K562 (cell line): ENCODE results near the gene OR4F3.
"Not testable (repeated sequence)": the region's sequence is repeated elsewhere in the genome, so short reads cannot be mapped to it uniquely, and the experiment has no call there.

Source experiments
- ARHGAP35 ChIP-seq: fragments of 450-650 bp; IDR thresholded peaks from 2 replicates; pipeline ENCODE4 v1.6.1; 2018; ENCODE audit not compliant: partially characterized antibody
- EZH2 ChIP-seq: IDR thresholded peaks from 2 replicates; pipeline ENCODE4 v1.6.1; 2012; ENCODE audit warnings: low read depth, mild to moderate bottlenecking, inconsistent platforms, low read length, borderline replicate concordance
- GTF2A2 ChIP-seq: IDR thresholded peaks from 2 replicates; pipeline ENCODE4 v1.6.1; 2016; ENCODE audit warnings: mild to moderate bottlenecking, missing genetic modification characterization, missing compliant biosample characterization
- MAFK ChIP-seq: IDR thresholded peaks from 2 replicates; pipeline ENCODE4 v1.6.1; 2011; ENCODE audit warnings: low read length, improper control_type of control experiment
- PHB2 ChIP-seq: fragments of 450-650 bp; IDR thresholded peaks from 2 replicates; pipeline ENCODE4 v1.6.1; 2017; ENCODE audit warnings: low read depth
- POLR2A ChIP-seq: fragments of 450-650 bp; conservative IDR thresholded peaks from 2 replicates; pipeline ENCODE4 v1.6.1; 2016
- RFX5 ChIP-seq: IDR thresholded peaks from 2 replicates; pipeline ENCODE4 v1.6.1; 2011; ENCODE audit warnings: low read depth, mild to moderate bottlenecking, improper control_type of control experiment, low read length
- SMC3 ChIP-seq: conservative IDR thresholded peaks from 2 replicates; pipeline ENCODE4 v1.6.1; 2011; ENCODE audit warnings: low read depth, low read length, improper control_type of control experiment; ENCODE audit not compliant: insufficient read depth
- TBP ChIP-seq: optimal IDR thresholded peaks from 2 replicates; pipeline ENCODE3; 2011; ENCODE audit warnings: low read depth, low read length, improper control_type of control experiment
- TF ChIP-seq, protein P1 (sequence below), 3 experiments: IDR thresholded peaks in 2 of 3; conservative IDR thresholded peaks in 1 of 3; 2 replicates each; pipeline ENCODE4 v1.5.1; 2011 to 2012; ENCODE audit warnings: low read length in 3 of 3, mild to moderate bottlenecking in 3 of 3, control low read depth in 2 of 3, improper control_type of control experiment in 1 of 3, inconsistent platforms in 1 of 3, low read depth in 1 of 3, mixed read lengths in 1 of 3, moderate library complexity in 1 of 3; ENCODE audit not compliant: insufficient read depth in 2 of 3

GRCh38 chr5:181366968-181367367 lies at the start of gene OR4F3:
- TF ChIP-seq RFX5; GTF2A2 (tag); EZH2; SMC3; MAFK; POLR2A; TBP; ARHGAP35; PHB2: not testable (repeated sequence)
- TF ChIP-seq, protein P1, sequence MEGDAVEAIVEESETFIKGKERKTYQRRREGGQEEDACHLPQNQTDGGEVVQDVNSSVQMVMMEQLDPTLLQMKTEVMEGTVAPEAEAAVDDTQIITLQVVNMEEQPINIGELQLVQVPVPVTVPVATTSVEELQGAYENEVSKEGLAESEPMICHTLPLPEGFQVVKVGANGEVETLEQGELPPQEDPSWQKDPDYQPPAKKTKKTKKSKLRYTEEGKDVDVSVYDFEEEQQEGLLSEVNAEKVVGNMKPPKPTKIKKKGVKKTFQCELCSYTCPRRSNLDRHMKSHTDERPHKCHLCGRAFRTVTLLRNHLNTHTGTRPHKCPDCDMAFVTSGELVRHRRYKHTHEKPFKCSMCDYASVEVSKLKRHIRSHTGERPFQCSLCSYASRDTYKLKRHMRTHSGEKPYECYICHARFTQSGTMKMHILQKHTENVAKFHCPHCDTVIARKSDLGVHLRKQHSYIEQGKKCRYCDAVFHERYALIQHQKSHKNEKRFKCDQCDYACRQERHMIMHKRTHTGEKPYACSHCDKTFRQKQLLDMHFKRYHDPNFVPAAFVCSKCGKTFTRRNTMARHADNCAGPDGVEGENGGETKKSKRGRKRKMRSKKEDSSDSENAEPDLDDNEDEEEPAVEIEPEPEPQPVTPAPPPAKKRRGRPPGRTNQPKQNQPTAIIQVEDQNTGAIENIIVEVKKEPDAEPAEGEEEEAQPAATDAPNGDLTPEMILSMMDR (IDR thresholded peaks at IDR 0.05 in 2 of 3, conservative IDR thresholded peaks at IDR 0.05 in 1 of 3; ENCODE audit: insufficient read depth in 2 of 3, low read depth in 1 of 3, low read length in 3 of 3), result not testable (repeated sequence)
